GM12878 (cell line): ENCODE results near the gene TUBGCP3.

Experiments used
- GABPA ChIP-seq: IDR thresholded peaks from 2 replicates; pipeline ENCODE4 v1.6.1; 2014; ENCODE audit warnings: antibody characterized with exemption, low read depth, mild to moderate bottlenecking, inconsistent platforms
- MAX ChIP-seq: IDR thresholded peaks from 2 replicates; pipeline ENCODE4 v1.6.1; 2012; ENCODE audit warnings: low read depth, low read length, improper control_type of control experiment

- TF ChIP-seq MAX, result no peak
- TF ChIP-seq GABPA, result no peak
Observed at GRCh38 chr13:112443995-112444311, 144.0 kb downstream of the TUBGCP3 start.
